HEK293T (cell line): Measurements from ENCODE around the gene MAD1L1.

Source experiments
- BHLHE40 ChIP-seq: fragments of 450-650 bp; IDR thresholded peaks from 2 replicates; pipeline ENCODE4 v1.6.1; 2016; ENCODE audit warnings: mild to moderate bottlenecking, moderate library complexity, borderline replicate concordance
- CTBP1 ChIP-seq: fragments of 450-650 bp; IDR thresholded peaks from 2 replicates; pipeline ENCODE4 v1.6.1; 2016; ENCODE audit warnings: borderline replicate concordance
- ELF4 ChIP-seq: fragments of 450-650 bp; IDR thresholded peaks from 2 replicates; pipeline ENCODE4 v1.6.1; 2017; ENCODE audit warnings: antibody characterized with exemption
- FOXK2 ChIP-seq: fragments of 450-650 bp; IDR thresholded peaks from 2 replicates; pipeline ENCODE4 v1.6.1; 2016; ENCODE audit warnings: mild to moderate bottlenecking
- FOXM1 ChIP-seq: fragments of 450-650 bp; IDR thresholded peaks from 2 replicates; pipeline ENCODE4 v1.6.1; 2017; ENCODE audit warnings: mild to moderate bottlenecking, borderline replicate concordance
- L3MBTL2 ChIP-seq: fragments of 450-650 bp; conservative IDR thresholded peaks from 2 replicates; pipeline ENCODE4 v1.6.1; 2016; ENCODE audit warnings: mild to moderate bottlenecking
- LEF1 ChIP-seq: fragments of 450-650 bp; IDR thresholded peaks from 2 replicates; pipeline ENCODE4 v1.6.1; 2017; ENCODE audit warnings: mild to moderate bottlenecking, borderline replicate concordance
- NFRKB ChIP-seq: fragments of 450-650 bp; IDR thresholded peaks from 2 replicates; pipeline ENCODE4 v1.6.1; 2016; ENCODE audit warnings: mild to moderate bottlenecking, moderate library complexity
- SP1 ChIP-seq: fragments of 450-650 bp; IDR thresholded peaks from 2 replicates; pipeline ENCODE4 v1.6.1; 2017
- SUZ12 ChIP-seq: fragments of 450-650 bp; IDR thresholded peaks from 2 replicates; pipeline ENCODE4 v1.6.1; 2016; ENCODE audit warnings: mild to moderate bottlenecking
- TARDBP ChIP-seq: fragments of 450-650 bp; IDR thresholded peaks from 2 replicates; pipeline ENCODE4 v1.6.1; 2016
- ZNF384 ChIP-seq: fragments of 450-650 bp; IDR thresholded peaks from 2 replicates; pipeline ENCODE4 v1.6.1; 2016
- TF ChIP-seq, protein P1 (sequence below): fragments of 450-650 bp; IDR thresholded peaks from 2 replicates; pipeline ENCODE4 v1.6.1; 2016

DNA sequence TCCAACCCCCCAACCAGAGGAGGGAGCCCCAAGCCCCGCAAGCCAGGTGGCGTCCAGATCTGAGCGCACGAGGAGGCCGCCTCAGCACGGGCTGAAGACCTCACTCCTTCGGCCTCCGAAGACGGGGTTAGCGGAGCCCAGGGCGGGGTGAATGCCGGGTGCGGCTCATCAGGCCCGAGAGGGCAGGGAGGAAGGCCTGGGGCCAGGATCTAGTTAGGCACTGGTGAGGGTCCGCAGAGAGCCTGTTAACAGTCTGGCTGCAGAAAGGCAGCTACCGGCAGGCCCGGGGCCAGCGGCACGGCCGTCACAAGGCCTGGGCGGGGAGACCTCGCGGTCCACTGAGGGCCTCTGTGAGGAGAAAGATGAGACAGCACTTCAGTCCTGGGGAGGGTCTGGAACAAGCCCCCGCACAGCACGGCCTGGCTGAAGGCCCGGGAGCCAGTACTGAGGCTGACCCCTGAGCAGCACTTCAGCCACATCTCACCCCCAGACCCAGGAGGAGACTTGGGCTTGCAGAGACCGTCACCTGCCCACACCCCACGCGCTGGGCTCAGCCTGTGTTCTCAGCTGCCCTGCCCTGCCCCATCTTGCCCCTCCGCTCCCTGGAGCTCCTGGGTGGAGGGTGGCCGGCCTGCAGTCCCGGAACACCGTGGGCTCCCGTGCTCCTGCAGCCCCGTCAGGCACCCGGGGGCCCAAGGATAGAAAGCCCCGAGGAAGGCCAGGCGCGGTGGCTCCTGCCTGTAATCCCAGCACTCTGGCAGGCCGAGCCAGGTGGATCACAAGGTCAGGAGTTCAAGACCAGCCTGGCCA lies 369.4 kb downstream of the MAD1L1 start:
- TF ChIP-seq TARDBP (no peak), FOXM1 (no peak), L3MBTL2 (no peak), BHLHE40 (no peak), LEF1 (no peak), NFRKB (no peak), ELF4 (no peak), SP1 (no peak), CTBP1 (no peak), SUZ12 (no peak), FOXK2 (no peak), ZNF384 (no peak)
- TF ChIP-seq, protein P1, sequence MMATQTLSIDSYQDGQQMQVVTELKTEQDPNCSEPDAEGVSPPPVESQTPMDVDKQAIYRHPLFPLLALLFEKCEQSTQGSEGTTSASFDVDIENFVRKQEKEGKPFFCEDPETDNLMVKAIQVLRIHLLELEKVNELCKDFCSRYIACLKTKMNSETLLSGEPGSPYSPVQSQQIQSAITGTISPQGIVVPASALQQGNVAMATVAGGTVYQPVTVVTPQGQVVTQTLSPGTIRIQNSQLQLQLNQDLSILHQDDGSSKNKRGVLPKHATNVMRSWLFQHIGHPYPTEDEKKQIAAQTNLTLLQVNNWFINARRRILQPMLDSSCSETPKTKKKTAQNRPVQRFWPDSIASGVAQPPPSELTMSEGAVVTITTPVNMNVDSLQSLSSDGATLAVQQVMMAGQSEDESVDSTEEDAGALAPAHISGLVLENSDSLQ, result no peak
